PFSK-1 (cell line): ENCODE data around the gene PNMA6E.

ENCODE experiments used
- FOXP2 ChIP-seq: optimal IDR thresholded peaks from 2 replicates; pipeline ENCODE3; 2011; ENCODE audit warnings: borderline replicate concordance, control low read depth, inconsistent platforms; ENCODE audit not compliant: insufficient read depth; ENCODE audit errors: extremely low read length, extremely low read depth
- POLR2AphosphoS5 ChIP-seq: IDR thresholded peaks from 2 replicates; pipeline ENCODE4 v1.6.1; 2012; ENCODE audit warnings: low read depth, mild to moderate bottlenecking, control low read depth, low read length, moderate library complexity
- TAF1 ChIP-seq: IDR thresholded peaks from 2 replicates; pipeline ENCODE4 v1.6.1; 2012; ENCODE audit warnings: low read length, control low read depth, borderline replicate concordance; ENCODE audit not compliant: insufficient read depth

- TF ChIP-seq TAF1 (no peak), FOXP2 (no peak), POLR2AphosphoS5 (no peak)
Measured at GRCh38 chrX:153423652-153424051, 22.5 kb upstream of the PNMA6E start.
